Renal pelvis (tissue), 12 donors: ENCODE data around the gene VEGFA. TPM values are rescaled to one million over a fixed set of nuclear protein-coding genes. Genes with fewer than 3 reads are reported as not detected.

ENCODE experiments used
- DNase-seq: peaks from one replicate; pipeline ENCODE4 v3.0.0-alpha.2; 2013
- long read RNA-seq, 16 experiments: transcript quantifications; one replicate each; lab custom pipeline, GENCODE V29; 2026
- polyA plus RNA-seq, 3 donors: library from polyadenylated mRNA; unstranded; fragments of 120-200 nt; gene quantifications; one replicate each; pipeline ENCODE4 v1.2.1, GENCODE V29; 2013; ENCODE audit not compliant: insufficient read length in 3 of 3

The VEGFA gene
- 100 to 1,000 TPM; 276 to 405 (median 349) TPM for polyA plus RNA-seq
- long read RNA-seq, donor 1, transcript VEGFA-205 (7 exons, 3,535 nt): minor isoform, 15 of 80 reads
- long read RNA-seq, donor 1, transcript VEGFA-211 (4 exons, 1,683 nt): major isoform, 18 of 80 reads
- long read RNA-seq, donor 1, transcript VEGFA-216 (3 exons, 475 nt): minor isoform, 17 of 80 reads
- long read RNA-seq, donor 1, transcript VEGFA-227 (6 exons, 984 nt): minor isoform, 7 of 80 reads
- long read RNA-seq, donor 1, partial matches to known transcripts: 5 of 80 reads
- long read RNA-seq, donor 1, other reads (novel, unspliced or antisense): 5 of 80 reads
- long read RNA-seq, donor 2, transcript VEGFA-211 (4 exons, 1,683 nt): minor isoform, 17 of 112 reads
- long read RNA-seq, donor 2, transcript VEGFA-205 (7 exons, 3,535 nt): minor isoform, 29 of 112 reads
- long read RNA-seq, donor 2, transcript VEGFA-216 (3 exons, 475 nt): major isoform, 31 of 112 reads
- long read RNA-seq, donor 2, transcript VEGFA-227 (6 exons, 984 nt): minor isoform, 13 of 112 reads
- long read RNA-seq, donor 2, partial matches to known transcripts: 0 of 112 reads
- long read RNA-seq, donor 2, other reads (novel, unspliced or antisense): 6 of 112 reads
- long read RNA-seq, donor 3, full-length matches to known transcripts: 92 of 253 reads
- long read RNA-seq, donor 3, partial matches to known transcripts: 161 of 253 reads
- long read RNA-seq, donor 3, other reads (novel, unspliced or antisense): 0 of 253 reads
- long read RNA-seq, donor 4, transcript VEGFA-216 (3 exons, 475 nt): minor isoform, 16 of 114 reads
- long read RNA-seq, donor 4, transcript VEGFA-205 (7 exons, 3,535 nt): major isoform, 22 of 114 reads
- long read RNA-seq, donor 4, transcript VEGFA-211 (4 exons, 1,683 nt): major isoform, 22 of 114 reads
- long read RNA-seq, donor 4, transcript VEGFA-227 (6 exons, 984 nt): minor isoform, 13 of 114 reads
- long read RNA-seq, donor 4, partial matches to known transcripts: 0 of 114 reads
- long read RNA-seq, donor 4, other reads (novel, unspliced or antisense): 16 of 114 reads
- long read RNA-seq, donor 5, transcript VEGFA-211 (4 exons, 1,683 nt): major isoform, 16 of 43 reads
- long read RNA-seq, donor 5, transcript VEGFA-216 (3 exons, 475 nt): minor isoform, 8 of 43 reads
- long read RNA-seq, donor 5, transcript VEGFA-205 (7 exons, 3,535 nt): minor isoform, 8 of 43 reads
- long read RNA-seq, donor 5, partial matches to known transcripts: 0 of 43 reads
- long read RNA-seq, donor 5, other reads (novel, unspliced or antisense): 0 of 43 reads
- long read RNA-seq, donor 6, full-length matches to known transcripts: 174 of 327 reads
- long read RNA-seq, donor 6, partial matches to known transcripts: 133 of 327 reads
- long read RNA-seq, donor 6, other reads (novel, unspliced or antisense): 20 of 327 reads
- long read RNA-seq, donor 7, transcript VEGFA-211 (4 exons, 1,683 nt): major isoform, 38 of 131 reads
- long read RNA-seq, donor 7, transcript VEGFA-216 (3 exons, 475 nt): minor isoform, 13 of 131 reads
- long read RNA-seq, donor 7, transcript VEGFA-227 (6 exons, 984 nt): minor isoform, 24 of 131 reads
- long read RNA-seq, donor 7, transcript VEGFA-205 (7 exons, 3,535 nt): minor isoform, 23 of 131 reads
- long read RNA-seq, donor 7, partial matches to known transcripts: 13 of 131 reads
- long read RNA-seq, donor 7, other reads (novel, unspliced or antisense): 0 of 131 reads
- long read RNA-seq, donor 8, partial matches to known transcripts: 0 of 15 reads
- long read RNA-seq, donor 8, other reads (novel, unspliced or antisense): 0 of 15 reads
- long read RNA-seq, donor 9, transcript VEGFA-211 (4 exons, 1,683 nt): major isoform, 32 of 115 reads
- long read RNA-seq, donor 9, transcript VEGFA-205 (7 exons, 3,535 nt): minor isoform, 17 of 115 reads
- long read RNA-seq, donor 9, transcript VEGFA-216 (3 exons, 475 nt): minor isoform, 22 of 115 reads
- long read RNA-seq, donor 9, transcript VEGFA-227 (6 exons, 984 nt): minor isoform, 15 of 115 reads
- long read RNA-seq, donor 9, partial matches to known transcripts: 5 of 115 reads
- long read RNA-seq, donor 9, other reads (novel, unspliced or antisense): 5 of 115 reads
- long read RNA-seq, donor 10, full-length matches to known transcripts: 128 of 138 reads
- long read RNA-seq, donor 10, partial matches to known transcripts: 5 of 138 reads
- long read RNA-seq, donor 10, other reads (novel, unspliced or antisense): 5 of 138 reads
- long read RNA-seq, donor 11, transcript VEGFA-214 (4 exons, 551 nt): minor isoform, 9 of 83 reads
- long read RNA-seq, donor 11, transcript VEGFA-211 (4 exons, 1,683 nt): minor isoform, 17 of 83 reads
- long read RNA-seq, donor 11, transcript VEGFA-216 (3 exons, 475 nt): minor isoform, 15 of 83 reads
- long read RNA-seq, donor 11, transcript VEGFA-205 (7 exons, 3,535 nt): major isoform, 22 of 83 reads
- long read RNA-seq, donor 11, partial matches to known transcripts: 6 of 83 reads
- long read RNA-seq, donor 11, other reads (novel, unspliced or antisense): 0 of 83 reads
- long read RNA-seq, donor 12, full-length matches to known transcripts: 148 of 178 reads
- long read RNA-seq, donor 12, partial matches to known transcripts: 15 of 178 reads
- long read RNA-seq, donor 12, other reads (novel, unspliced or antisense): 15 of 178 reads
- long read RNA-seq, donor 13, transcript VEGFA-205 (7 exons, 3,535 nt): minor isoform, 14 of 139 reads
- long read RNA-seq, donor 13, transcript VEGFA-214 (4 exons, 551 nt): minor isoform, 13 of 139 reads
- long read RNA-seq, donor 13, transcript VEGFA-216 (3 exons, 475 nt): minor isoform, 19 of 139 reads
- long read RNA-seq, donor 13, transcript VEGFA-211 (4 exons, 1,683 nt): major isoform, 20 of 139 reads
- long read RNA-seq, donor 13, partial matches to known transcripts: 46 of 139 reads
- long read RNA-seq, donor 13, other reads (novel, unspliced or antisense): 0 of 139 reads
- long read RNA-seq, donor 14, full-length matches to known transcripts: 188 of 215 reads
- long read RNA-seq, donor 14, partial matches to known transcripts: 18 of 215 reads
- long read RNA-seq, donor 14, other reads (novel, unspliced or antisense): 9 of 215 reads
- long read RNA-seq, donor 15, transcript VEGFA-216 (3 exons, 475 nt): minor isoform, 22 of 164 reads
- long read RNA-seq, donor 15, transcript VEGFA-205 (7 exons, 3,535 nt): major isoform, 41 of 164 reads
- long read RNA-seq, donor 15, transcript VEGFA-211 (4 exons, 1,683 nt): minor isoform, 36 of 164 reads
- long read RNA-seq, donor 15, transcript VEGFA-227 (6 exons, 984 nt): minor isoform, 20 of 164 reads
- long read RNA-seq, donor 15, partial matches to known transcripts: 0 of 164 reads
- long read RNA-seq, donor 15, other reads (novel, unspliced or antisense): 15 of 164 reads
- long read RNA-seq, donor 16, full-length matches to known transcripts: 112 of 302 reads
- long read RNA-seq, donor 16, partial matches to known transcripts: 185 of 302 reads
- long read RNA-seq, donor 16, other reads (novel, unspliced or antisense): 5 of 302 reads

GRCh38 chr6:43769526-43770371, at the start of gene VEGFA:
Gene VEGFA (plus strand): TSS chr6:43770211.
- peak; percentile 88 for DNase-seq

- DNase-seq: no peak
Measured at GRCh38 chr6:43720999-43721398, 49.0 kb upstream of the VEGFA start.

- no peak for DNase-seq
Measured at GRCh38 chr6:43722920-43723545, 47.0 kb upstream of the VEGFA start.

GRCh38 chr6:43723737-43724295, 46.2 kb upstream of the VEGFA start:
- no peak for DNase-seq

DNA sequence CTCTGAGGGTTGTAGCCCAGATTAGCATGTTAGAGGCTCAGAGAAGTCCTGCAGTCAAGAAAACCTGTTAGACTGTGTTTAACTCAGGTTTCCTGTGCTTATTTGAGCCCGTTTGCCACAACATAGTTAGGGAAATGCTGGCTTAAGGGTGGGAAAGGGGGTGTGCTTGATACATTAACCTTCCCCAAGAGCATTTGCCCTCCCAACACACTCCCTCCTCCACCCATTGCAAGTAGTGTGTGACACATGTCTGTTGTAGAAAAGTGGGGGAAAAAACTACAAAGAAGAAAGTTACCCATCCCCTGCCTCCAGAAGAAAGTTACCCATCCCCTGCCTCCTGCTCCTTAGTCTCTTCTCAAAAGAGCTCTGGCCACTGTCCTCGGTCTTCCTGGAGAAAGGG, 45.7 kb upstream of the VEGFA start:
- DNase-seq: no peak

DNA sequence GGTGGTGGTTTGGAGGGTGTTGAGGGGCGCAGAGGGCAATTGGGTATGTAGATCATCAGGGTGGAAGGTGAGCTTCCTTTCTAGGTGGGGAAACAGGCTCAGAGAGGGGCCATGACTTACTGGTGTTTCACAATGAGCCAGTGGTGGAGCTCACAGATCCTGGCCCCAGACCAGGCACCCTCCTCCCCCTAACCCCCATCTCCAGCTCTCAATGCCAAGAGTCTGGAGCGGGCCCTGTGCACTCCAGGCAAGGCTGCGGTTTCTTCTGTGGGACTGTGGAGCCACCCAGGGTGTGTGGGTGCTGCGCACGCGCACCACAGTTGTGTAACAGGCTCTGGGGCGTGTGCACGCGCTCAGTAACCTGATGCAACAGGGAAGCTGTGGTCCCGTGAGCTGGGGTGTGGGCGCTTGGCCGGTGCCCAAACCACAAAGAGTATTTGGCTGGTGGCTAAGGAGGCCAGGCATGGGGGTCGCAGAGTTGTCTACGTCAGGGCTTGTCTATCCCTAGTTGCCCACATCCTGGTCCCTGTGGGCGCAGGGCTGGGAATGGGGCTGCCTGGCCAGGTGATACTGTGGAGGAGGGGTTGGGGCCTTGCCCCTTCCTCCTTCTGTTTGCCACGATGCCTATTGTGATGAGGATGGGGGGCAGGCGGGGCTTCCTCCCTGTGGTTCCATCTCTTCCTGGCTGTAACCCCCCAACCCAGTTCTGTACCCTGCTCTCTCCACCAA, 44.9 kb upstream of the VEGFA start:
- DNase-seq: no peak

- no peak for DNase-seq
Measured at GRCh38 chr6:43725643-43726580, 44.1 kb upstream of the VEGFA start.

DNA sequence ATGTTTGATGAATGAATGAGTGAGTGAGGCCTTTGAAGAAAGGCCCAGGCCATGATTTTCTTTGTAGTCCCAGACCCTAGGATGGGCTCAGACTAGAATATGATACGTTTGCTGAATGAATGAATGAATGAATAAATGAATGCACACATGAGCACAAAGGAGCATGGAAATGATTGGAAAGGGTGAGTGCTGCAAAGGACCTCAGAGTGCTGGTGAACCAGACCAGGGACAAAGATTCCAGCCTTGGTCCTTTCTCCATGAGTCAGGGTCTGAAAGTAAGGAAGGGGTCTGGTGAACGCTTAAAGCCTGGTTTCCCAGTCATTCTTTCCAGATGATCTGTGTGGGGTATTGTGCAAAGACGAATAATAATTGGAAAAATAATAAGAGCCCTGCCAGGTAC, 42.4 kb upstream of the VEGFA start:
- no peak for DNase-seq

DNA sequence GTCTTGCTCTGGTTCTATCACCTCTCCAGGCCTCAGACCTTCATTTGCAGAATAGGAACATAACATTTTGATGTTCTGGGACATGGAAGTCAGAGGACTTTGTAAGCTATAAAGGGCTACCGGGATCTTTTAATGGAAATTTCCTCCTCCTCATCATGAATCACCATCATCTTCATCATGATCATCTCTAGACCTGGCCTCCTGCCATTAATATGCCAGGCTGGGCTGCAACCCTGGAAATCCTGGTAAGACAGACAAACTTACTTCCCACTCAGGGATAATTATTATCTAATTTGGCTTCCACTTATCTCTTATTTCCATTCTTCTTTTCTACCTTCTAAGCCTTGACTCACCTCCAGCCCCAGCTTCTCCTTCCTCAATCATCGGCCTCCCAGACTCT, 41.4 kb upstream of the VEGFA start:
- DNase-seq: no peak

DNA sequence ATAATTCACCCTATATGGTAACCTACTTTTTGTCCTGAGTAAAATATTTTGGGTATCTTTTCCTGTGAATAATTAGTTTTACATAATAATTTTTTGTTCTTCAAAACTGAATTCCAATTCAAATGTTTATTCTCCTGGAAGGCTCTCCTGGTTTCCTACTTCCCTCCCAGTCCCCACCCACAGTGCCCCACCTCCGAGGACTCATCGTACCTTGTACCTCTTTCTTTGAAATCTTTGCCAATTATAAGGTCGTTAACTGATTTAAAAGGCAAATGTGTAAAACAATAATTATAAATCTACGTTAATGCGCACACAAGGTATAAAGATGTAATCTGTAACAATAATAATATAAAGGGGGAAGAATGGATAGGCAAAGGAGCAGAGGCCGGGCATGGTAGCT, 40.5 kb upstream of the VEGFA start:
- DNase-seq: no peak

GRCh38 chr6:43730634-43731033, 39.4 kb upstream of the VEGFA start:
- DNase-seq: no peak

- DNase-seq: no peak
Measured at GRCh38 chr6:43733471-43734293, 36.3 kb upstream of the VEGFA start.
